Lower leg skin (tissue), 3 donors: ENCODE measurements around the gene PLIN4.

Experiments
- CTCF ChIP-seq, 3 donors: fragments of 450-650 bp; IDR thresholded peaks; one replicate each; pipeline ENCODE4 v1.5.1; 2016; ENCODE audit warnings: antibody characterized with exemption in 3 of 3, mild to moderate bottlenecking in 3 of 3, moderate library complexity in 2 of 3
- POLR2A ChIP-seq, 2 donors: fragments of 450-650 bp; IDR thresholded peaks; one replicate each; pipeline ENCODE4 v1.6.1; 2016 to 2017; ENCODE audit warnings: antibody characterized with exemption in 2 of 2, mild to moderate bottlenecking in 1 of 2, moderate library complexity in 1 of 2

GRCh38 chr19:4531562-4532165, 13.4 kb upstream of the PLIN4 start:
- no peak for TF ChIP-seq CTCF (IDR thresholded peaks at IDR 0.05)
- TF ChIP-seq POLR2A (IDR thresholded peaks at IDR 0.05), result no peak
